Ishikawa (cell line): Measurements from ENCODE around the gene PTRH2.
A peak's percentile ranks its signal among the peaks of the same experiment; 100 is the strongest.

Experiments
- CEBPB ChIP-seq: IDR thresholded peaks from 2 replicates; pipeline ENCODE4 v1.6.1; 2012
- CREB1 ChIP-seq: IDR thresholded peaks from 2 replicates; pipeline ENCODE4 v1.6.1; 2012; ENCODE audit warnings: low read depth
- EGR1 ChIP-seq: IDR thresholded peaks from 2 replicates; pipeline ENCODE4 v1.6.1; 2012
- EP300 ChIP-seq: IDR thresholded peaks from 2 replicates; pipeline ENCODE4 v1.6.1; 2012; ENCODE audit warnings: borderline replicate concordance
- FOXM1 ChIP-seq: IDR thresholded peaks from 2 replicates; pipeline ENCODE4 v1.6.1; 2012; ENCODE audit warnings: low read depth, borderline replicate concordance
- NFIC ChIP-seq: IDR thresholded peaks from 2 replicates; pipeline ENCODE4 v1.6.1; 2012
- RAD21 ChIP-seq: IDR thresholded peaks from 2 replicates; pipeline ENCODE4 v1.6.1; 2012; ENCODE audit warnings: low read depth
- TAF1 ChIP-seq: IDR thresholded peaks from 2 replicates; pipeline ENCODE4 v1.6.1; 2012; ENCODE audit warnings: low read depth, mild to moderate bottlenecking
- TCF12 ChIP-seq: IDR thresholded peaks from 2 replicates; pipeline ENCODE4 v1.6.1; 2012; ENCODE audit warnings: low read depth
- TEAD4 ChIP-seq: IDR thresholded peaks from 2 replicates; pipeline ENCODE4 v1.6.1; 2012
- YY1 ChIP-seq: IDR thresholded peaks from 2 replicates; pipeline ENCODE4 v1.6.1; 2012; ENCODE audit warnings: low read depth
- ZBTB7A ChIP-seq: IDR thresholded peaks from 2 replicates; pipeline ENCODE4 v1.6.1; 2012; ENCODE audit warnings: low read depth
- TF ChIP-seq, protein P1 (sequence below): IDR thresholded peaks from 2 replicates; pipeline ENCODE4 v1.6.1; 2012; ENCODE audit warnings: low read depth, mild to moderate bottlenecking
- TF ChIP-seq, protein P2 (sequence below): IDR thresholded peaks from 2 replicates; pipeline ENCODE4 v1.6.1; 2012
- TF ChIP-seq, protein P3 (sequence below): IDR thresholded peaks from 2 replicates; pipeline ENCODE4 v1.6.1; 2012

PTRH2 gene

DNA sequence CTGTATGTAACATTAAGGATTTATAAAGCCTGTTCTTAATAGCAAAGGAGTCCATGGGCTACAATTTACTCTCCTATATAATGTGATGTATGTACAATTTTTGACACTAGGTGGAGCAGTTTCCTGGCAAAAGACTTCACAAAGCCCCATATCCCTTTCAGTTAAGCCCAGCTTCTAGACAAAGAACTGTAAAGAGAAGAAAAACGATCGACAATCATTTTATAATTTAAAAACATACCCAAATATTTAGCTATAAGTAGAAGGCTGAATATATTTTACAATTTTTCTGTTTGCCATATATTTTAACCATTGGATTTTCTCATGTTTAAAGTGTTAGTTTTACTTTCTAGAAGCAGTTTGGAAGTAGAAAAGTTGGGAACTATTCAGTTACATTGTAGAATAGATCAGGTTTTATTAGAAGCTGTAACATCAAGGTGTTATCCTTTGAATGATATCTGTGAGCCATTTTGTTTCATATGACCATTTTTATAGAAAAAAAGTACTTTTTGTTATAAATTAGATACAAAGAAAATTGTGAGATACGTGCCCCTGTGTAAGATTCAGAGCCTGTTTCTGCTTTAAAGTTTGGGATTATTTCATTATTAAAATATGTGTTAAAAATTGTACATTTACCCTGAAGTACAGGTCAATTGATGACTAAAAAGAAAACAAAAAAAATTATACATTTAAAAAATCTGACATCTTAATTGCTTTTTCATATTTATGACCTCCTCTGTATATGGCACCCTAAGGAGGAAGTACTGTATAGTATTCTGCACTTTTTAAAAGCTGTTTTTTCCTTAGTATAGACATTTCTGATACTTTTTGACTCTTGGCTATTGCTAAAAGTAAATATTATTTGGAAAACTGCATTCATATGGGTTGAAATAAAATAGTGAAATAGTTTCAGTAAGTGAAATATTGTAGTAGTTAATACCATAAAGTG is 46.6 kb upstream of the PTRH2 start:
- TF ChIP-seq TCF12 (no peak), RAD21 (peak; percentile 81), TAF1 (no peak)

DNA sequence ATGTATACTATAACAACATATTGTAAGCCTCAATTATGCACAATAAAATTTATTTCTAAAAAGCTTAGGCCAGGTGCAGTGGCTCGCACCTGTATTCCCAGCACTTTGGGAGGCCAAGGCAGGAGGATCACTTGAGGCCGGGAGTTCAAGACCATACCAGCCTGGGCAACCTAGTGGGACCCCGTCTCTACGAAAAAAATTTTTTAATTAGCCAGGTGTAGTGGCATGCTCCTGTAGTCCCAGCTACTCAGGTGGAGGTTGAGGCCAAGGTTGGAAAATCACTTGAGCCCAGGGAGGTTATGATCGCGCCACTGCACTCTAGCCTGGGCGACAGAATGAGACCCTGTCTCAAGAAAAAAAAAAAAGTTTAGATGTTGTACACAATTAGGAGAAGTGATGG is 45.7 kb upstream of the PTRH2 start:
- TF ChIP-seq ZBTB7A (no peak), EP300 (no peak), EGR1 (no peak), TCF12 (no peak), RAD21 (no peak), FOXM1 (no peak)
- TF ChIP-seq, protein P1, sequence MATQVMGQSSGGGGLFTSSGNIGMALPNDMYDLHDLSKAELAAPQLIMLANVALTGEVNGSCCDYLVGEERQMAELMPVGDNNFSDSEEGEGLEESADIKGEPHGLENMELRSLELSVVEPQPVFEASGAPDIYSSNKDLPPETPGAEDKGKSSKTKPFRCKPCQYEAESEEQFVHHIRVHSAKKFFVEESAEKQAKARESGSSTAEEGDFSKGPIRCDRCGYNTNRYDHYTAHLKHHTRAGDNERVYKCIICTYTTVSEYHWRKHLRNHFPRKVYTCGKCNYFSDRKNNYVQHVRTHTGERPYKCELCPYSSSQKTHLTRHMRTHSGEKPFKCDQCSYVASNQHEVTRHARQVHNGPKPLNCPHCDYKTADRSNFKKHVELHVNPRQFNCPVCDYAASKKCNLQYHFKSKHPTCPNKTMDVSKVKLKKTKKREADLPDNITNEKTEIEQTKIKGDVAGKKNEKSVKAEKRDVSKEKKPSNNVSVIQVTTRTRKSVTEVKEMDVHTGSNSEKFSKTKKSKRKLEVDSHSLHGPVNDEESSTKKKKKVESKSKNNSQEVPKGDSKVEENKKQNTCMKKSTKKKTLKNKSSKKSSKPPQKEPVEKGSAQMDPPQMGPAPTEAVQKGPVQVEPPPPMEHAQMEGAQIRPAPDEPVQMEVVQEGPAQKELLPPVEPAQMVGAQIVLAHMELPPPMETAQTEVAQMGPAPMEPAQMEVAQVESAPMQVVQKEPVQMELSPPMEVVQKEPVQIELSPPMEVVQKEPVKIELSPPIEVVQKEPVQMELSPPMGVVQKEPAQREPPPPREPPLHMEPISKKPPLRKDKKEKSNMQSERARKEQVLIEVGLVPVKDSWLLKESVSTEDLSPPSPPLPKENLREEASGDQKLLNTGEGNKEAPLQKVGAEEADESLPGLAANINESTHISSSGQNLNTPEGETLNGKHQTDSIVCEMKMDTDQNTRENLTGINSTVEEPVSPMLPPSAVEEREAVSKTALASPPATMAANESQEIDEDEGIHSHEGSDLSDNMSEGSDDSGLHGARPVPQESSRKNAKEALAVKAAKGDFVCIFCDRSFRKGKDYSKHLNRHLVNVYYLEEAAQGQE, result no peak
- TF ChIP-seq, protein P2, sequence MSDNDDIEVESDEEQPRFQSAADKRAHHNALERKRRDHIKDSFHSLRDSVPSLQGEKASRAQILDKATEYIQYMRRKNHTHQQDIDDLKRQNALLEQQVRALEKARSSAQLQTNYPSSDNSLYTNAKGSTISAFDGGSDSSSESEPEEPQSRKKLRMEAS, result no peak
- TF ChIP-seq, protein P3, sequence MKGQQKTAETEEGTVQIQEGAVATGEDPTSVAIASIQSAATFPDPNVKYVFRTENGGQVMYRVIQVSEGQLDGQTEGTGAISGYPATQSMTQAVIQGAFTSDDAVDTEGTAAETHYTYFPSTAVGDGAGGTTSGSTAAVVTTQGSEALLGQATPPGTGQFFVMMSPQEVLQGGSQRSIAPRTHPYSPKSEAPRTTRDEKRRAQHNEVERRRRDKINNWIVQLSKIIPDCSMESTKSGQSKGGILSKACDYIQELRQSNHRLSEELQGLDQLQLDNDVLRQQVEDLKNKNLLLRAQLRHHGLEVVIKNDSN, result no peak

DNA sequence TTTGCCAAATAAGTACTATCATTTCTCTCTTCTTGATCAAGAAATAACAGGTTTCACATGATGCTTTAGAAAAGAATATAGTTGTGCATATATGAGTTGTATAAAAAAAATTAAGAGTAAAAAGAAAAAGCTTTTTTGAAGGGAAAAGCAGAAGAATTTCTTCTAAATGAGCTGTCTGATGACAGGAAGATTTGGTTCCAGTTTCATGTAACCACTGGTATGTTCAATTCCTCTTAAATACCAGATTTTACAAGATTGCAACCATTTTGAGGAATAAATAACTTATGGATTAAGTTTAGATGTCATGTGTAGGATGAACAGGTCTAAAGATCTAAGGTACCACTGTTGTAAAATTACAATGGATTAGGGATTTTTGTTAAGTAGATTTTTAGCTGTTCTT is 45.2 kb upstream of the PTRH2 start:
- no peak for TF ChIP-seq FOXM1
- TF ChIP-seq RAD21, result no peak
- TF ChIP-seq, protein P2, result no peak
- TF ChIP-seq, protein P1, result no peak
- TF ChIP-seq EP300, result no peak
- TF ChIP-seq YY1, result no peak
- TF ChIP-seq TAF1, result no peak
- no peak for TF ChIP-seq CEBPB
- TF ChIP-seq TCF12, result no peak
- no peak for TF ChIP-seq EGR1
- no peak for TF ChIP-seq TEAD4
- TF ChIP-seq, protein P3, result no peak
- no peak for TF ChIP-seq ZBTB7A
- no peak for TF ChIP-seq CREB1
- no peak for TF ChIP-seq NFIC

DNA sequence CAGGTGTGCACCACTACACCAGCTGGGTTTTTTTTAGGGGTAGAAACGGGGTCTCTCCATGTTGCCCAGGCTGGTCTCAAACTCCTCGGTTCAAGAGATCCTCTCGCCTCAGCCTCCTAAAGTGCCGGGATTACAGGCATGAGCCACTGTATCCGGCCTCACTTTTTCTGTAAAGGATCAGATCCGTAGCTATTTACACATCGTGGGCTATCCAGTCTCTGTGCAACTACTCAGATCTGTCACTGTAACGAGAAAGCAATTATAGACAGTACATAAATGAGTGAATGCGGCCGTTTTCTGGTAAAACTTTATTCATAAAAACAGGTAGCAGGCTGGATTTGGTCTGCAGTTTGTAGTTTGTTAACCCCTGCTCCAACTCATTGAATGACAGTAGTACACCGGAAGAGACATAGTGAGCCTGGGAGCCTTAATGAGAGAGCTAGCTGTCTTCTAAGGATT is 44.8 kb upstream of the PTRH2 start:
- TF ChIP-seq TAF1 (no peak), NFIC (no peak), EGR1 (no peak), EP300 (no peak), CEBPB (no peak), TCF12 (no peak), YY1 (no peak), TEAD4 (no peak)
- TF ChIP-seq, protein P3, result no peak
- TF ChIP-seq, protein P2, result no peak

DNA sequence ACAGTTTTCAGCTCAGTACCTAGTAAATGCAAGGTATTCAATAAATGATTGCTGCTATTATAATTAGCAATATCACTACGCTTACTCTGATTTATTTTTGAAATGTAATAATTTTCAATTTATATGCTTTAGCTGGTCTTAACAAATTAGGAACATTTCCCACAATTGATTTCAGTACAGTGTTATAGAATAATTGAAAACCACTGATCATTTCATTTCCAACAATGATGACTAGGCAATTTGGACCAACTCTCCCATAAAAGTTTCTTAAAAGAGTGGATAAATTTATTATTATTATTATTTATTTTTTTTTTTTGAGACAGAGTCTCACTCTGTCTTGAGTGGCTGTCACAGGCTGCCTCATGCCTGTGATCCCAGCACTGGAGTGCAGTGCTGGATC is 41.4 kb upstream of the PTRH2 start:
- TF ChIP-seq EGR1 (no peak), EP300 (no peak), RAD21 (no peak), NFIC (no peak), TAF1 (no peak), TEAD4 (no peak), TCF12 (no peak), FOXM1 (no peak), YY1 (no peak), ZBTB7A (no peak), CEBPB (no peak), CREB1 (no peak)
- TF ChIP-seq, protein P3, result no peak
- TF ChIP-seq, protein P2, result no peak
- TF ChIP-seq, protein P1, result no peak
